Measurements from ENCODE around the gene FAM107B.

GRCh38 chr10:14822879-14823755 is 48.4 kb upstream of the FAM107B start:
- TF ChIP-seq, protein P1, sequence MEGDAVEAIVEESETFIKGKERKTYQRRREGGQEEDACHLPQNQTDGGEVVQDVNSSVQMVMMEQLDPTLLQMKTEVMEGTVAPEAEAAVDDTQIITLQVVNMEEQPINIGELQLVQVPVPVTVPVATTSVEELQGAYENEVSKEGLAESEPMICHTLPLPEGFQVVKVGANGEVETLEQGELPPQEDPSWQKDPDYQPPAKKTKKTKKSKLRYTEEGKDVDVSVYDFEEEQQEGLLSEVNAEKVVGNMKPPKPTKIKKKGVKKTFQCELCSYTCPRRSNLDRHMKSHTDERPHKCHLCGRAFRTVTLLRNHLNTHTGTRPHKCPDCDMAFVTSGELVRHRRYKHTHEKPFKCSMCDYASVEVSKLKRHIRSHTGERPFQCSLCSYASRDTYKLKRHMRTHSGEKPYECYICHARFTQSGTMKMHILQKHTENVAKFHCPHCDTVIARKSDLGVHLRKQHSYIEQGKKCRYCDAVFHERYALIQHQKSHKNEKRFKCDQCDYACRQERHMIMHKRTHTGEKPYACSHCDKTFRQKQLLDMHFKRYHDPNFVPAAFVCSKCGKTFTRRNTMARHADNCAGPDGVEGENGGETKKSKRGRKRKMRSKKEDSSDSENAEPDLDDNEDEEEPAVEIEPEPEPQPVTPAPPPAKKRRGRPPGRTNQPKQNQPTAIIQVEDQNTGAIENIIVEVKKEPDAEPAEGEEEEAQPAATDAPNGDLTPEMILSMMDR (IDR thresholded peaks at IDR 0.05) = peak in 5 of 6 experiments; percentile 28 to 53 (median 46)
- TF ChIP-seq POLR2AphosphoS5 (IDR thresholded peaks at IDR 0.05) = no peak
- no peak for TF ChIP-seq POLR2A (IDR thresholded peaks at IDR 0.05)
- TF ChIP-seq EP300 (IDR thresholded peaks at IDR 0.05) = no peak
